HG02973 (cell line): ENCODE results near the gene VWA5B1.

Source experiments
- ATAC-seq: cut with Tn5 transposase; IDR thresholded peaks from one replicate; pipeline ENCODE4 v1.9.1; 2021; ENCODE audit warnings: moderate library complexity; ENCODE audit not compliant: unreplicated experiment

The VWA5B1 gene

DNA sequence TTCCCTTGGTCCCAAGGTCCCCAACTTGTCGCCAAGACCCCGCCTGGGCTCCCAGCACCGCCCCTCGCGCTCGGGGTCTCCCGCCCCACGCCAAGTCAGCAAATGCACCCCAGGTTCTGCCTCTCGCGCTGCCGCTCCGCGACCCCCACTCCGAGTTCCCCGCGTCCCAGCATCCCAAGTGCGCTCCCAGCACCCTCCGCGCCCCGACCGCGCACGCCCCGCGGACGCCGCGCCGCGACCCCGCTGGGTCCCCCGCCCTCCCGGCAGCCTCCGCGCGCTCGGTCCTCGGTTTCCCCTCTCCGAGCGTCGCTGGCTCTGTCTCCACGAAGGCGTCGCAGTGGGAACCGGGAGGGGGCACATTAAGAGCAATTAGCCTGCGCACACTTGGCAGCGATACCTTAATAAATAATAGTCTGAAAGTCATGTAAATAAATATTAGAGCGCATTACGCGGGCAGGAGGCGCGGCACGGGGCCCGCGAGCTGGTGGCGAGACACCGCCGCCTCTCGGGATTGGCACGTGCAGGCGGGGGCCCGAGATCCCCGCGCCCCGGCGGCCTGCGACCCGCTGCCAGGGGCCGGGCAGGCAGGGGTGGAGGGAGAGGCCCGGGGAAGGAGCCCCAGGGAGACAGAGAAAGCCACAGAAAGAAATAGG is 75.9 kb downstream of the VWA5B1 start:
- no peak for ATAC-seq

- no peak for ATAC-seq
Measured at GRCh38 chr1:20367116-20367585, 76.5 kb downstream of the VWA5B1 start.

DNA sequence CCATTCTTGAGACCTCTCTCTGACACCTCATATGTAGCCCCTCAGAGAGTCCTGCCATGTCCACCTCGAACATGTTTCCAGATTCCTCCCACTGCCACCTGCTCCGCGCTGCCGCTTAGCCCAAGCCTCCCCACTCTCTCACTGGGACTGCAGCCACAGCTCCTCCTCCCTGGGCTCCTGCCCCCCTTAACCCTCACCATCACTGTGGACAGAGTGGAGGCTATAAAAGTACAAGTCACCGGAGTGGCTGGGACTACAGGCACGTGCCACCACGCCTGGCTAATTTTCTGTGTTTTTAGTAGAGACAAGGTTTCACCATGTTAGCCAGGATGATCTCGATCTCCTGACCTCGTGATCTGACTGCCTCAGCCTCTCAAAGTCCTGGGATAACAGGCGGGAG is 77.0 kb downstream of the VWA5B1 start:
- no peak for ATAC-seq

DNA sequence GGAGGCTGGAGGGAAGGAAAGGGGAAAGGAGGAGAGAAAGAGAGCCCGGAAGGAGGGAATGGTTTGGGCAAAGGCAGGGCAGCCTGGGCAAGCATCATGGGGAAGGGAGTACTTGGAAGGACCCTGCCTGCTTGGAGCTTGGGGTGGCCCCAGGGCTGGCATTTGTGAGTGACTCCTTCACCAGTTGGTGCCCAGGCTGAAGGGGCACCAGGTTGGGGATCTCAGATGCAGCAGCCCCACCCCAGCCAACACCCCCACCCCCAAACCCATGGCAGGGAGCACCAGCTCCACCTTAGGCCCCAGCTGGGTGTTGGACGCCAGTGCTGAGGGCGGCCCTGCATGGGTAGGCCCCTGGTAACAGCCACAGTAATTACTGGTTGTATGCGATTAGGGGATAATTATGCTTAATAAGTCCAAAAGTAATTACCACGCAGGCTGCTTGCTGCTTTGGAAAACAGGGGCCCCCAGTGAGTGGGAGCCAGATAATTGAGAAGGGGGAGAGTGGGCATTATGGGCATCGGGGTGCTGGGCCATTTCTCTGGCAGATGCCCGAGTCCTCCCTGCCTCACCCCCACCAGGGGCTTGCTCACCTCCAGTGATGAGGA is 78.3 kb downstream of the VWA5B1 start:
- ATAC-seq, result no peak

DNA sequence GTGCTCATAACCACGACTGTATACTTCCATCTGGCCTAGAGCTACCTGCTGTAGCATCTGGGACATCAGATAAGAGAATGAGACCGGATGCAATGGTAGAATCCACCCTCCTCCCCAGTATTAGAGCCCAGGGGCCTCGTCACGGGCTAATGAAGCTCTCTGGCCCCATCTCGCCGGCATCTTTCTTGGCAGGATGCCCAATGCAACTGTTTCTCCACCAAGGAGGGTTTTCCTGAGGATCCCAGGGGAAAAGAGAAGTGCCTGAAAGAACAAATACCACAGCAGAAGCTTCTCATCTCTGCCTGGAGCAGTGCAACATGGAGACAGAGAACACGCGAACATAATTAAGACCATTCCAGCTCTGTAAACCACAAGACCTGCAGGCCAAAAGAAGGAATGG is 80.0 kb downstream of the VWA5B1 start:
- ATAC-seq, result no peak

DNA sequence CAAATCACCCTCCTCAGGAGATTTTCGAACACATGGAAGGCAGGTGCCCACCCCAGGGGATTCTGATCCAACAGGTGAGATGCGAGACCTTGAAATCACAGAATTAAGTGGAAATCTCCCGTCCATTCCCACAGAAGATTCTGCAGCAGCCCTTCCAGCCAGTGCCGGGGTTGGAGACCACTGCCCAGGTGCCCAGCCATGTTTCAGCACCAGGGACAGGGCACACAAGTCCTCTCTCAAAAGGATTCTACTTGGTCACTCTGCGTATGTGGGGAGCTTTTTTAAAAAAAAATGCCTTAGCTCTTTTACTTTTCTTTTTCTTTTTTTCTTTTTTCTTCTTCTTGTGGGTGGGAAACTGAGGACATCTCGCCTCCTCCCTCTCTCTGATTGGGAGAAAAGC is 80.7 kb downstream of the VWA5B1 start:
- ATAC-seq, result no peak

- ATAC-seq, result no peak
Measured at GRCh38 chr1:20371883-20372282, 81.2 kb downstream of the VWA5B1 start.

DNA sequence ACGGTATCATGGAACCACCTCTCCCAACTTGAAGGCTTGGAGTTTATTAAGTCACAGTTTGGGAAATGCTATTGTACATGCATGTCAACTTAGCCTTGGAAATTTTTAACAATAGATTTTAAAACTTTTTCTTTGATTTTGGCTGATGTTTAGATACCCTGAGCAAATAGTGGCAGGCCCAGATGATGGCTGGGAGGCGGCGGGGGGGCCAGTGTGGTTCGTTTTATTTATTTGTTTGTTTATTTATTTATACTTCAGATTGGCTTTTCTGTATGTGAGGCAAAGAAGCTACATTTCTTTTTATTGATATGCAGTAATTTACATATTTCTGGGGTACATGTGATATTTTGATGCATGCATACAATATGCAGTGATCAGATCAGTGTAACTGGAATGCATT is 82.0 kb downstream of the VWA5B1 start:
- no peak for ATAC-seq

GRCh38 chr1:20373286-20373685 is 82.6 kb downstream of the VWA5B1 start:
- ATAC-seq, result no peak

- ATAC-seq, result no peak
Measured at GRCh38 chr1:20373764-20374163, 83.1 kb downstream of the VWA5B1 start.

- no peak for ATAC-seq
Measured at GRCh38 chr1:20375563-20375962, 84.9 kb downstream of the VWA5B1 start.

GRCh38 chr1:20376171-20376570 is 85.5 kb downstream of the VWA5B1 start:
- no peak for ATAC-seq

GRCh38 chr1:20376880-20377494 is 86.3 kb downstream of the VWA5B1 start:
- no peak for ATAC-seq

GRCh38 chr1:20377516-20378270 is 87.0 kb downstream of the VWA5B1 start:
- no peak for ATAC-seq

GRCh38 chr1:20379075-20379474 is 88.4 kb downstream of the VWA5B1 start:
- no peak for ATAC-seq

- no peak for ATAC-seq
Measured at GRCh38 chr1:20380175-20380574, 89.5 kb downstream of the VWA5B1 start.

GRCh38 chr1:20380616-20381035 is 90.0 kb downstream of the VWA5B1 start:
- ATAC-seq, result no peak

DNA sequence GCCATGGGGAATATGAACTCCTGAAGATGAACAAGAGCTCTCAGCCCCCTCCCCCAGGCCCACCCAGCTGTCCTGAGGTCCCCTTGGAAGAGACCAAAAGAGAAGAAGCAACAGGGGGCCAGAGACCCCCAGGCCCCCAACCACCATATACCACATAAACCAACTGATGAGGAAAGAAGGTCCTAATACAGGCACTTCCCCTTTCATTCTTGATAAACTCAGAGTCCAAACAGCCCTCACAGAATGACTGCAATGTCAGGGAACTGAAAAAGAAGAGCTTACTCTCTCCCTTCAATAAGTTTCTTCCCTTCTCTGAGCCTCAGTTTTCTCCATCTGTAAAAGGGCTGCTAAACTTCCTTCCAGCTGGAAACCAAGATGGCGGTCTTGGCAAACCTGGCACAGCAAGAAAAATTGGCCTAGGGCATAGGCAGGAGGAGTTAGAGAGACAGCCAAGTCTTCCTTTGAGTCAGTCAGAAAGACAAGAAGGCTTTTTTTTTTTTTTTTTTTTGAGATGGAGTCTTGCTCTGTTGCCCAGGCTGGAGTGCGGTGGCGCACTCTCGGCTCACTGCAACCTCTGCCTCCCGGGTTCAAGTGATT is 90.5 kb downstream of the VWA5B1 start:
- no peak for ATAC-seq

DNA sequence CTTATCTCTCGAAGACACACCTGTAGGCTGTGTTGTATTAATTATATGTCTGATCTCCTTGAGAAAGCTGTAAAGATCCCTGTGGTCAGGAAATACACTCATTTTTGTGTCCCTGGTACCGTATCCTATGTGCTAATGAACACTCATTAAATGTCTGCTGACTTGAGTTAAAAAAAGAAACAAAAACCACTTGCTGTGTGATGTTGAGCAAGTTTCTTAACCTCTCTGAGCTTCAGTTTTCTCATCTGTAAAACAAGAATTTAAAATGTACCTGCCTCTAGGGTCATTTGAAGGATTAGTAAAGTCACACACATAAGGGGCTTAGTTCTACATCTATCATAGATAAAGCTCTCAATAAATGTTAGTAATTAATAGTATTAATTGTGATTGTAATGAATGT is 91.3 kb downstream of the VWA5B1 start:
- no peak for ATAC-seq

DNA sequence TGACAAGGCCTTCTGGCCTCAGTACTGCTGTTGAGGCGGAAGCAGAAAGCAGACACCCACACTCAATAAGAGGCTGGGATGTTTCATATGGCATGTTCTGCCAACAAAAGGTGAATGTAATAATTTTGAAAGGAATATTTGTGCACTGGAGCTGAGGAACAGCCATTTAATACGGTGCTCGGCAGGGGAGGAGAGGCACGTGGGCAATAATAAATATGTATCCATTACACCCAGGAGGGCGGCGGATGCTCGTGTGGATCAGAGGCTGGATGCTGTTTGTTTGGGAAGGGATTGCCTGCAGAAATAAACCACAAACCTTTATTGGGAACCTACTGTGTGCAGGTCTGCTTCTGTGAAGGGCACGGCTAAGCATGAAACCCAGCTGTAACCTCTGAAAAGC is 92.0 kb downstream of the VWA5B1 start:
- no peak for ATAC-seq

GRCh38 chr1:20383631-20384030 is 93.0 kb downstream of the VWA5B1 start:
- ATAC-seq, result no peak
